A673 (cell line): ENCODE data around the gene SEPTIN8. TPM values are rescaled to one million over a fixed set of nuclear protein-coding genes. Genes with fewer than 3 reads are reported as not detected.

Experiments
- BruUV-seq: library from RNA; stranded (reverse); fragments of 400-500 nt; replicated peaks from 2 replicates; lab custom pipeline; 2021; lab: Mats Ljungman, UMichigan
- CTCF ChIA-PET: fragments of 300-600 bp; sonication (Branson Sonifier 250); formaldehyde crosslinking; loops from one replicate; lab custom pipeline; 2022; ENCODE audit warnings: antibody characterized with exemption; lab: Charles Lee
- POLR2A ChIA-PET: fragments of 300-600 bp; sonication (Branson Sonifier 250); formaldehyde crosslinking; loops from one replicate; lab custom pipeline; 2022; ENCODE audit warnings: antibody characterized with exemption; ENCODE audit not compliant: low non-redundant PET; lab: Charles Lee
- DNase-seq: peaks from one replicate; pipeline ENCODE4 v3.0.0-alpha.2; 2015; ENCODE audit warnings: low spot score
- H3K27ac ChIP-seq: fragments of 200-600 bp; sonication (generic); 2 replicates; pipeline ENCODE4 v1.5.1; 2016; ENCODE audit warnings: mixed run types, low read depth, mild to moderate bottlenecking, mixed read lengths, antibody characterized with exemption, low read length; ENCODE audit not compliant: poor library complexity, severe bottlenecking
- H3K27me3 ChIP-seq: fragments of 200-600 bp; sonication (generic); replicated peaks from 2 replicates; pipeline ENCODE4 v1.6.1; 2017; ENCODE audit warnings: mixed run types, low read depth, mild to moderate bottlenecking, mixed read lengths, antibody characterized with exemption, low read length; ENCODE audit not compliant: insufficient read depth, poor library complexity
- H3K36me3 ChIP-seq: fragments of 200-600 bp; sonication (generic); 2 replicates; pipeline ENCODE4 v1.6.1; 2016; ENCODE audit warnings: mixed run types, mild to moderate bottlenecking, mixed read lengths, antibody characterized with exemption, low read length; ENCODE audit not compliant: insufficient read depth, poor library complexity, severe bottlenecking
- H3K4me1 ChIP-seq: fragments of 200-600 bp; sonication (generic); 2 replicates; pipeline ENCODE4 v1.6.1; 2017; ENCODE audit warnings: mixed run types, mild to moderate bottlenecking, mixed read lengths, antibody characterized with exemption, low read length; ENCODE audit not compliant: insufficient read depth, poor library complexity, severe bottlenecking
- H3K4me3 ChIP-seq: fragments of 200-600 bp; sonication (generic); 2 replicates; pipeline ENCODE4 v1.5.1; 2016; ENCODE audit warnings: low read depth, mixed run types, mild to moderate bottlenecking, mixed read lengths, low read length; ENCODE audit not compliant: poor library complexity, severe bottlenecking
- H3K9me3 ChIP-seq: fragments of 200-600 bp; sonication (generic); 2 replicates; pipeline ENCODE4 v1.6.1; 2016; ENCODE audit warnings: mixed run types, low read depth, mild to moderate bottlenecking, mixed read lengths, antibody characterized with exemption, low read length; ENCODE audit not compliant: poor library complexity, severe bottlenecking
- CTCF ChIP-seq: fragments of 300-800, 200-600 bp; sonication (generic); conservative IDR thresholded peaks from 2 replicates; pipeline ENCODE4 v1.5.1; 2017; ENCODE audit warnings: low read depth, mild to moderate bottlenecking, antibody characterized with exemption, low read length, moderate library complexity, mixed read lengths
- EZH2 ChIP-seq: fragments of 200-600 bp; sonication (generic); IDR thresholded peaks from 2 replicates; pipeline ENCODE4 v1.6.1; 2017; ENCODE audit warnings: borderline replicate concordance, low read depth, mild to moderate bottlenecking, mixed read lengths, antibody characterized with exemption, low read length; ENCODE audit not compliant: poor library complexity, severe bottlenecking
- intact Hi-C: fragments of 100-400 bp; cut with micrococcal nuclease; formaldehyde crosslinking; loops from one replicate; pipeline ENCODE4 v1.10.0; 2022; ENCODE audit not compliant: unreplicated experiment
- total RNA-seq: library from RNA; stranded (reverse); gene quantifications from 2 replicates; pipeline ENCODE4 v1.2.3, GENCODE V29; 2021

The SEPTIN8 gene
- total RNA-seq, 1 experiment from 2014 or later, result 26.4 TPM

GRCh38 chr5:132766806-132767055 is 10.3 kb downstream of the SEPTIN8 start:
- Histone ChIP-seq H3K4me1 (no peaks in the 10 kb centered on the region), H3K36me3 (peaks cover 6% of the 10 kb centered on the region), H3K27ac (no peak overlapping the region), H3K9me3 (no peaks in the 10 kb centered on the region), H3K27me3 (no peaks in the 10 kb centered on the region), H3K4me3 (no peak overlapping the region)
- BruUV-seq, result no TSS peak
- TF ChIP-seq EZH2, result no peak
- TF ChIP-seq CTCF, result no peak
- DNase-seq, result no peak
- intact Hi-C loops, result no loop called here
- CTCF ChIA-PET, result no interaction called here
- POLR2A ChIA-PET, result no interaction called here

DNA sequence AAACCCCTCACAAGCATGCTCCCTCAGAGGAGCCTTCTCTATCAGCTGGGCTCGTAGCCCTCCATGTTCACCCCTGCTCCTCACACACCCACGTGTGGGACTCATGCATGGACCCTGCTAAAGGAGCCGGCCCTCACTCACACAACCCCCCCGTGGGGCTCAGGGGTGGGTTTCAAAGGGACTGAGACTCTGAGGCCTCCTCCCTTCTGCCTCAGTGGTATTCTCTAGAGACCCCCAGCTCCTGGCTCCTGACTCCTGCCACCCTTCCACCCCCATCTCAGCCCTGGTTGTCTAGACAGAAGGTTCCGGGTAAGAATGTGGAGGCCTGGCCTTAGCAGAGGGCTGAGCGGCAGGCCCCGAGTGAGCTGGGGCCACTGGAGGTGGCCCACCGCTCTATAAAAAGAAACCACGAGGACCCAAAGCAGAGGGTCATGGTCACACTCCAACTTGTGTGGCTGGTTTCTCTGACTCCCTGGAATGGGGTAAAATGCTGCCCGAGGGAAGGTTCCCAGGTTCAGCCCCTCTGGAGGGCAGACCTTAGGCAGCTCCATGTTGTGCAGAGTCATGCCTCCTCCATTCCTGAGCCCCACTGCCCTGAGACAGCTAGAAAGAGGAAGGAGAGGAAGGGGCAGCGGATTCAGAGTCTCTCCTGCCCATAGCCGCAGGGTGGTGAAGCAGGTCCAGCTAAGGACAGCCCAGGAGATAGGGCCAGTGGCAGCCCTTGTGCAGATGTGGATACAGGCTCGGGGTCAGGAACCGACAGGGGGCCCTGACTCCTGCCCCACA is 10.8 kb downstream of the SEPTIN8 start:
- TF ChIP-seq EZH2 (no peak), CTCF (no peak)
- CTCF ChIA-PET, result no interaction called here

GRCh38 chr5:132765311-132766019 is 11.6 kb downstream of the SEPTIN8 start:
- Histone ChIP-seq H3K9me3 (no peaks in the 10 kb centered on the region), H3K27me3 (no peaks in the 10 kb centered on the region), H3K27ac (no peak overlapping the region), H3K36me3 (peaks cover 6% of the 10 kb centered on the region), H3K4me3 (no peak overlapping the region), H3K4me1 (no peaks in the 10 kb centered on the region)
- no TSS peak for BruUV-seq
- POLR2A ChIA-PET, result no interaction called here
- intact Hi-C loops, result no loop called here
- CTCF ChIA-PET, result no interaction called here
- no peak for DNase-seq
- TF ChIP-seq CTCF (no peak), EZH2 (no peak)

More for the DNA sequence above, 10.8 kb downstream of the SEPTIN8 start:
- POLR2A ChIA-PET, result no interaction called here
- Histone ChIP-seq H3K4me3 (no peak overlapping the region), H3K27ac (no peak overlapping the region), H3K36me3 (peaks cover 6% of the 10 kb centered on the region), H3K4me1 (no peaks in the 10 kb centered on the region), H3K9me3 (no peaks in the 10 kb centered on the region), H3K27me3 (no peaks in the 10 kb centered on the region)
- intact Hi-C loops, result no loop called here
- BruUV-seq, result no TSS peak
- DNase-seq, result no peak
